ENCODE measurements around the gene NELL1. TPM values are rescaled to one million over a fixed set of nuclear protein-coding genes. Genes with fewer than 3 reads are reported as not detected.

NELL1 gene
- total RNA-seq, 1 donor from 2014 or later, result 0.29 TPM

DNA sequence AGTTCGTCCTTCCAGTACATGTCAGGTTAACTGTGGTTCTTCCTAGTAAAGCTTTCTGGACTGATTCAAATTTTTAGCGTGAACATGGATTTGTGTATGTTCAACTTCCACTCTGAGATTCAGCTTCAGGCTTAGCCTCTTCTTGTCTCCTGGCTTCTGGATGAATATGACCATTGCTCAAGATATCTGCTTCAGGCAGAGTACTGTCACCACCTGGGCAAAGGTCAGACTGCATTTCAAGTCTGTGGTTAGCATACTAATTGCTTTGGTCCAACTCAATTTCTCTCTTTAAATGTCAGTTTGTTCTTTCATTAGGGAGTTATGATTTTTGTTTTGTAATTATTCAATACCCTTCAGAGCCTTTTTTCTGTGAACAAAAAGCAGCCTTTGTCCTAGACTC, 440.0 kb downstream of the NELL1 start:
- Mint-ChIP-seq H3K4me1 (ENCODE audit: low read depth, unreplicated experiment) (no peaks in the 10 kb centered on the region), H3K36me3 (ENCODE audit: unreplicated experiment) (no peaks in the 10 kb centered on the region), H3K4me3 (ENCODE audit: unreplicated experiment) (no peak overlapping the region), H3K9me3 (ENCODE audit: unreplicated experiment) (no peaks in the 10 kb centered on the region), H3K27me3 (ENCODE audit: unreplicated experiment) (no peaks in the 10 kb centered on the region), H3K27ac (ENCODE audit: unreplicated experiment) (no peak overlapping the region)
- no peak for DNase-seq
- TF ChIP-seq, protein P1, sequence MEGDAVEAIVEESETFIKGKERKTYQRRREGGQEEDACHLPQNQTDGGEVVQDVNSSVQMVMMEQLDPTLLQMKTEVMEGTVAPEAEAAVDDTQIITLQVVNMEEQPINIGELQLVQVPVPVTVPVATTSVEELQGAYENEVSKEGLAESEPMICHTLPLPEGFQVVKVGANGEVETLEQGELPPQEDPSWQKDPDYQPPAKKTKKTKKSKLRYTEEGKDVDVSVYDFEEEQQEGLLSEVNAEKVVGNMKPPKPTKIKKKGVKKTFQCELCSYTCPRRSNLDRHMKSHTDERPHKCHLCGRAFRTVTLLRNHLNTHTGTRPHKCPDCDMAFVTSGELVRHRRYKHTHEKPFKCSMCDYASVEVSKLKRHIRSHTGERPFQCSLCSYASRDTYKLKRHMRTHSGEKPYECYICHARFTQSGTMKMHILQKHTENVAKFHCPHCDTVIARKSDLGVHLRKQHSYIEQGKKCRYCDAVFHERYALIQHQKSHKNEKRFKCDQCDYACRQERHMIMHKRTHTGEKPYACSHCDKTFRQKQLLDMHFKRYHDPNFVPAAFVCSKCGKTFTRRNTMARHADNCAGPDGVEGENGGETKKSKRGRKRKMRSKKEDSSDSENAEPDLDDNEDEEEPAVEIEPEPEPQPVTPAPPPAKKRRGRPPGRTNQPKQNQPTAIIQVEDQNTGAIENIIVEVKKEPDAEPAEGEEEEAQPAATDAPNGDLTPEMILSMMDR (IDR thresholded peaks at IDR 0.05; ENCODE audit: partially characterized antibody, unreplicated experiment), result no peak

DNA sequence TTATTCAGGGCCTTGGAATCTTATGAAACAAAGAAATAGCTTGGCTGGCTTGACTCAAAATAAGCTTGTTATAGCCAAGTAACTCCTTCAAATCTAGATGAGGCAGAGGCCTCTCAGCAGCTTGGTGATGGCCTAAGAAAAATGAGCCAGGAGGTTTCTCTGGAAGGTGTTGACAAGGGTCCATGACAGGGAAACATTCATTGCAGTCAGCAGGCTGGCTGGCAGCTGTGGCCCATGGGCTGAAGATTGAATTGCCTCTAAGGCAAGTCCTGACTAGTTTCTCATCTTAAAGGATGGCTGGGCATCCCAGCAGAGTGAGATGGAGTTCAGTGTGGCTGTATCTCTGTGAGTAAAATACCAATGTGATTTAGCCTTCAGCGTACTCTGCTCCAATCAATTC, 441.0 kb downstream of the NELL1 start:
- H3K36me3 Mint-ChIP-seq (ENCODE audit: unreplicated experiment), result no peaks in the 10 kb centered on the region
- no peaks in the 10 kb centered on the region for H3K9me3 Mint-ChIP-seq (ENCODE audit: unreplicated experiment)
- H3K27me3 Mint-ChIP-seq (ENCODE audit: unreplicated experiment), result no peaks in the 10 kb centered on the region
- H3K27ac Mint-ChIP-seq (ENCODE audit: unreplicated experiment), result no peak overlapping the region
- H3K4me3 Mint-ChIP-seq (ENCODE audit: unreplicated experiment), result no peak overlapping the region
- TF ChIP-seq, protein P1 (IDR thresholded peaks at IDR 0.05; ENCODE audit: partially characterized antibody, unreplicated experiment), result no peak
- DNase-seq, result no peak
- no peaks in the 10 kb centered on the region for H3K4me1 Mint-ChIP-seq (ENCODE audit: low read depth, unreplicated experiment)

DNA sequence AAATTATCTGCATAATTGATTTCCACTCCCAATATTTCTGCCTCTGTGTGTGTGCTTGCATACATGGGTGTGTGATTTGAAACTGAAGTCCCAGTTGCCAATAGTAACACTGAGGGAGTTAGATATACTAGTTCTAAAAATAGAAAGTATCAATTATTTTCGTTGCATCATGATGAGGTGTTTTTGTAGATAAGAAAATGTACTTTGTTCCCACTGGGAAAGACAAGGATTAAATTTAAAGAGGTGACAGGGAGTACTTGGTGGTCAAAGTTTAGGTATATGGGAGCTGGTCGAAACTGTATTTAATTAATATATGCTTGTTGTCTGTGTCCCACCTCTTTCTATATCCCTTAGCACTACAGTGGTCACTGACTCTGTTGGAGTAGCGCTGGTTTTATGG, 444.5 kb downstream of the NELL1 start:
- no peaks in the 10 kb centered on the region for H3K27me3 Mint-ChIP-seq (ENCODE audit: unreplicated experiment)
- no peaks in the 10 kb centered on the region for H3K4me1 Mint-ChIP-seq (ENCODE audit: low read depth, unreplicated experiment)
- no peak overlapping the region for H3K4me3 Mint-ChIP-seq (ENCODE audit: unreplicated experiment)
- no peaks in the 10 kb centered on the region for H3K36me3 Mint-ChIP-seq (ENCODE audit: unreplicated experiment)
- TF ChIP-seq, protein P1 (IDR thresholded peaks at IDR 0.05; ENCODE audit: partially characterized antibody, unreplicated experiment), result no peak
- DNase-seq, result no peak
- H3K9me3 Mint-ChIP-seq (ENCODE audit: unreplicated experiment), result no peaks in the 10 kb centered on the region
- no peak overlapping the region for H3K27ac Mint-ChIP-seq (ENCODE audit: unreplicated experiment)

DNA sequence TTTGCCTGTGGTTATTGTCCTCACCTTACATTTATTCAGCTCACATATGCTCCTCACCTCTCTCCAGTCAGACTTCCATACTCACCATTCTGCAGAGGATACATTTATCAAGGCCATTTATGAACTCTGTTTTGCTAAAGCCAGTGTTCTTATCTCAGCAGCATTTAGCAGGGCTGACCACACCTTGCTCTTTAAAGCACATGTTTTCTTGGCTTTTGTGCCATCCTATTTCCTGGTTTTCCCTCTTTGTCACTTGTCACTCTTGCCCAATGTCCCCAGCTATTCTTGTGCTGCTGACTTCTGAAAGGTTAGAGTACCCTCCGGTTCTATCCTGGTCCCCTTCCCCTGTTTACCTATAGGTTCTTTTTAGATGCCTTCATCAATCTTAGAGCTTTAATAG, 446.6 kb downstream of the NELL1 start:
- no peaks in the 10 kb centered on the region for H3K4me1 Mint-ChIP-seq (ENCODE audit: low read depth, unreplicated experiment)
- no peak for DNase-seq
- no peak overlapping the region for H3K4me3 Mint-ChIP-seq (ENCODE audit: unreplicated experiment)
- H3K36me3 Mint-ChIP-seq (ENCODE audit: unreplicated experiment), result no peaks in the 10 kb centered on the region
- TF ChIP-seq, protein P1 (IDR thresholded peaks at IDR 0.05; ENCODE audit: partially characterized antibody, unreplicated experiment), result no peak
- no peaks in the 10 kb centered on the region for H3K27me3 Mint-ChIP-seq (ENCODE audit: unreplicated experiment)
- no peak overlapping the region for H3K27ac Mint-ChIP-seq (ENCODE audit: unreplicated experiment)
- no peaks in the 10 kb centered on the region for H3K9me3 Mint-ChIP-seq (ENCODE audit: unreplicated experiment)

DNA sequence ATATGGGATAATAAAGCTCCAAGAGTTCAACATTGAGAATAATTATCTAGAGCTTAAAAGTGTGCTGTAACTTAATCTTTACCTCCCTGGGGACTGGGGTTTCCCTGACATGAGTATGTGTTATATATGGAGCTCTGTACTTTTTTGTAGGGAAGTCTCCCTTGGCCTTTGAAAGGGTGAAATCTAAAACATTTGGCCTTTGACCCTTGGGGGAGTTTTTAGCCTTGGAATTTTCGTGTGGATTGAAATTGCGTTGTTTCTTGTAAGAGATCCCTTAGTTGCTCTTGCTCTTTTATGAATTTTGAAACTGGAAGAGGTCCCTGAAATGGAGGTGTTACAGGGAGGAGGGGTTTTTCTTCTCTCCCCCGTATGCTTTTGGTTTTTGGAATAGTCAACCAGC, 450.0 kb downstream of the NELL1 start:
- no peak overlapping the region for H3K4me3 Mint-ChIP-seq (ENCODE audit: unreplicated experiment)
- H3K9me3 Mint-ChIP-seq (ENCODE audit: unreplicated experiment), result no peaks in the 10 kb centered on the region
- no peak overlapping the region for H3K27ac Mint-ChIP-seq (ENCODE audit: unreplicated experiment)
- no peak for DNase-seq
- no peaks in the 10 kb centered on the region for H3K4me1 Mint-ChIP-seq (ENCODE audit: low read depth, unreplicated experiment)
- H3K36me3 Mint-ChIP-seq (ENCODE audit: unreplicated experiment), result no peaks in the 10 kb centered on the region
- no peaks in the 10 kb centered on the region for H3K27me3 Mint-ChIP-seq (ENCODE audit: unreplicated experiment)
- TF ChIP-seq, protein P1 (IDR thresholded peaks at IDR 0.05; ENCODE audit: partially characterized antibody, unreplicated experiment), result no peak
